ENCODE results near the gene MOCS3.

- TF ChIP-seq POLR2AphosphoS5 (IDR thresholded peaks at IDR 0.05; ENCODE audit: low read depth, low read length) (no peak), POLR2A (IDR thresholded peaks at IDR 0.05; ENCODE audit: low read depth, low read length) (no peak)
Observed at GRCh38 chr20:51001430-51002265, 43.0 kb downstream of the MOCS3 start.
